Dendritic cell treated with granulocyte-macrophage colony-stimulating factor and Interleukin-4, amounts not matched to agents 40 ng/mL and 50 ng/mL, for 4 days (primary cell): ENCODE data around the gene NBPF8.
"Not testable (repeated sequence)": the region's sequence is repeated elsewhere in the genome, so short reads cannot be mapped to it uniquely, and the experiment has no call there.

Source experiments
- H3K27ac Mint-ChIP-seq: one replicate; pipeline ENCODE4 v1.8.0; 2022; ENCODE audit warnings: mild to moderate bottlenecking, mixed read lengths
- H3K27me3 Mint-ChIP-seq: one replicate; pipeline ENCODE4 v1.8.0; 2022; ENCODE audit warnings: mild to moderate bottlenecking, mixed read lengths
- H3K36me3 Mint-ChIP-seq: one replicate; pipeline ENCODE4 v1.8.0; 2022; ENCODE audit warnings: low read depth, mixed read lengths
- H3K4me1 Mint-ChIP-seq: one replicate; pipeline ENCODE4 v1.8.0; 2022; ENCODE audit warnings: low read depth, mixed read lengths
- H3K4me3 Mint-ChIP-seq: one replicate; pipeline ENCODE4 v1.8.0; 2022; ENCODE audit warnings: mild to moderate bottlenecking, moderate library complexity, mixed read lengths
- H3K9me3 Mint-ChIP-seq: one replicate; pipeline ENCODE4 v1.8.0; 2022; ENCODE audit warnings: mixed read lengths
- intact Hi-C: fragments of 100-400 bp; cut with micrococcal nuclease; formaldehyde crosslinking; loops from one replicate; pipeline ENCODE4 v1.15.0; 2022

Gene NBPF8, protein sequence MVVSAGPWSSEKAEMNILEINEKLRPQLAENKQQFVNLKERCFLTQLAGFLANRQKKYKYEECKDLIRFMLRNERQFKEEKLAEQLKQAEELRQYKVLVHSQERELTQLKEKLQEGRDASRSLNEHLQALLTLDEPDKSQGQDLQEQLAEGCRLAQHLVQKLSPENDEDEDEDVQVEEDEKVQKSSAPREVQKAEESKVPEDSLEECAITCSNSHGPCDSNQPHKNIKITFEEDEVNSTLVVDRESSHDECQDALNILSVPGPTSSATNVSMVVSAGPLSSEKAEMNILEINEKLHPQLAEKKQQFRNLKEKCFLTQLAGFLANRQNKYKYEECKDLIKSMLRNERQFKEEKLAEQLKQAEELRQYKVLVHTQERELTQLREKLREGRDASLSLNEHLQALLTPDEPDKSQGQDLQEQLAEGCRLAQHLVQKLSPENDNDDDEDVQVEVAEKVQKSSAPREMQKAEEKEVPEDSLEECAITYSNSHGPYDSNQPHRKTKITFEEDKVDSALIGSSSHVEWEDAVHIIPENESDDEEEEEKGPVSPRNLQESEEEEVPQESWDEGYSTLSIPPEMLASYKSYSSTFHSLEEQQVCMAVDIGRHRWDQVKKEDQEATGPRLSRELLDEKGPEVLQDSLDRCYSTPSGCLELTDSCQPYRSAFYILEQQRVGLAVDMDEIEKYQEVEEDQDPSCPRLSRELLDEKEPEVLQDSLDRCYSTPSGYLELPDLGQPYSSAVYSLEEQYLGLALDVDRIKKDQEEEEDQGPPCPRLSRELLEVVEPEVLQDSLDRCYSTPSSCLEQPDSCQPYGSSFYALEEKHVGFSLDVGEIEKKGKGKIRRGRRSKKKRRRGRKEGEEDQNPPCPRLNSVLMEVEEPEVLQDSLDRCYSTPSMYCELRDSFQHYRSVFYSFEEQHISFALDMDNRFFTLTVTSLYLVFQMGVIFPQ

DNA sequence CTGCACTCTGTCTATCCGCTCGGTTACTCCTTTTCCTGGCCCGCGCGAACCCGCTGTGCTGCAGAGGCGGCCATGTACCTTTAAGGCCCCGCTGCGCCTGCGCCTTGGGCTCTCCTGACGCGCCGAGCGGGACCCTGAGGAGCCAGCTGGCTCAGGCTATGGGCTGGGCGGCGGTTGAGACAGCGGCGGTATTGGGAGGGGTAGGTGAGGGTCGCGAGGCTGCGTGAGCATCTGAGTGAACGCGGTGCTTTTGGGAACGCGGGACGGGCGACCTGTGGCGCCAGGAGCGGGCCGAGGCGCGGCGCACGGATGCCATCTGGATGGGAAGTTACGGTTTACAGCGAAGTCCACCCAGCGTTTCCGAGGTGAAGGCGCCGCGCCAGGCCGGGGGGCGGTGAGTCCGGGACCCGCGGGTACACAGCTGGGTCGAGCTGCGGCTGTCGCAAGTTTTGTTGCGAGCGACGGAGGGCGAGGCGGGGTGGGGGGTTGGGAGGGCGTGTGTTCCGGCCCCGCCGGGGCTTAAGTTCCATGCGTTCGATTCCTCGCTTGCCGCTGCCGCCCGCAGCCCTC is at the start of gene NBPF8:
TSS of gene NBPF8 (plus strand) at position 125 of the 570 bp plus-strand sequence. CDS start 21,488 bp downstream, outside the sequence.
- H3K27me3 Mint-ChIP-seq, H3K36me3 Mint-ChIP-seq, H3K4me1 Mint-ChIP-seq, intact Hi-C loops, H3K9me3 Mint-ChIP-seq: not testable (repeated sequence)
- Mint-ChIP-seq H3K27ac (peak within 1 kb of the TSS; percentile 79), H3K4me3 (peak within 1 kb of the TSS; percentile 92)

DNA sequence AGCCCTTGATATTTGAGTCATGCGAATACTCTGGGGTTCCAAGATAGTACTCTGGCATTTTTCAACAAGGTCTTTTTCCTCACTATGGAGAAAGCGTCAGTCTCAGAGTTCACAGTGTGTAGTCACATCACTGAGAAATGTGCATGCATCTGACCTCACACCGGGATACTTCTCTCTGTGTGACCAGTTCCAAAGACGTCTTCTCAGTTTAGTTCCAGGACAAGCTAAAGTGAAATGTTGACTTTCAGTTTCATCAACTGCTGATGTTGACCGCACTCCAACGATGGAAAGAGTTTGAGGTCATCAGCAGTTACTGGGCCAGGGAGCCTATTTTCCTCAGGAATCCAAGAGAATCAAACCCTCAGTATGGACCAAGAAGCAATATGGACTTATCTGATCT is 47.1 kb upstream of the NBPF8 start:
- H3K36me3 Mint-ChIP-seq, H3K4me1 Mint-ChIP-seq, H3K27ac Mint-ChIP-seq, H3K9me3 Mint-ChIP-seq, intact Hi-C loops, H3K27me3 Mint-ChIP-seq, H3K4me3 Mint-ChIP-seq: not testable (repeated sequence)

DNA sequence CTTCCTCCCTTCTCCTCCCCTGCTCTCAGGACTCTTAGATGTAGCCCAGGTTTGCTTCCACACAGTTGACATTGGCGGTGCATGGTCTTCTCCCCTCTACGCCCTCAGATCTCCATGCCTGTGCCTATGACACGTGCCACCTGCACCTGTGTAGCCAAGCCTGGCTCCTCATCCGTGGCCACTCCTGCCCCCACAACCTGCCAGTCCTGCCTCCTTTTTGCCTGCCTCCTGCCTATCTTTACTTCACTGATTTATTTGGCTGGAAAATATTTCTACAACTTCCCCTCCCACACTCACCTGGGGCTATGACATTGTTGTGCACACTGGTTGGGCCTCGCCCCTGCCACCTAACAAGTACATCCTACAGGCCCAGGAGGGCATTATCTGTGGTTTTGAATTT is 28.2 kb upstream of the NBPF8 start:
- H3K27ac Mint-ChIP-seq, H3K4me1 Mint-ChIP-seq, intact Hi-C loops, H3K4me3 Mint-ChIP-seq, H3K36me3 Mint-ChIP-seq, H3K9me3 Mint-ChIP-seq, H3K27me3 Mint-ChIP-seq: not testable (repeated sequence)

DNA sequence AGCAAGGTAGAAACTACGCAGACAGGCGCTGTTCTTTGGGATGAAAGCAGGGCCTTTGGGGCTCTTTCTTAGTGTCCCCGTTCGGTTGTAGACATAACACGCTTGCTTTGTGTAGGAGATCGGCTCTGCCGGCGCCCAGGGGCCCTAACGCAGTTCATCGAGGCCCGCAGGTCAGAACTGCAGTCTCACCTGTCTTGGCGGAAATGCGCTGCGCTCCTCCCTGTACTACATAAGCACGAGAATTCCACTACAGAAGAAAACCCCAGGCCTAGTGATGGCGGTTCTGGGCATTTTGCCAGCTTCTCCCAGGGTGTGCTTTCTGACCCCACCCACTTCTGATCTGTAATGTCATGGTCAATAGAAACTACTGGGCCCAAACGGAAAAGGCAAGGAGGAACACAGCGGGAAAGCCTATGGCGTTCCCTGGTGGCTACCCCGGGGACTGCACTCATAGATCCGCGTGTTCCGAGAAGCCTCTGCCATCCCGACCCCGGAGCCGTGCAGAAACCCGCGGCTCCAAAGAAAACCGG is 26.2 kb upstream of the NBPF8 start:
- H3K9me3 Mint-ChIP-seq, H3K4me3 Mint-ChIP-seq, intact Hi-C loops, H3K27ac Mint-ChIP-seq, H3K4me1 Mint-ChIP-seq, H3K36me3 Mint-ChIP-seq, H3K27me3 Mint-ChIP-seq: not testable (repeated sequence)

DNA sequence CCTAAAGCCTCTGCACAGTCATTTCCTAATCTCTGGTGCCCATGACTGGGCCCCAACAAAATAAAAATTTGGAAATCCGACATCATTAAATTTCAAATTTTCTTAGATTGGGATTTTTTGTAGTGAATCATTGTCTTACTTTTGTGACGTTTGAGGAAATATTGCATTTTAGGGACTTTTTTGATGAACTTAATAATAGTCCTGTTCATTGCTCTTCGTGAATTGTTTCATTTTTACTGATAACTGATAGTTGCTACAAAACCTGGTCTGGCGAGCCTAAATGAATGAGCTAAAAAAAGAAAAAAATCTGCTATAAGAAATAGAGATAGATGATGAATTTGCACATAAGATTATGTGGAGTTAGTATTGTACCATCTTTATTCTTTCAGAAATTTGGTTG is 23.5 kb upstream of the NBPF8 start:
- intact Hi-C loops, H3K27ac Mint-ChIP-seq, H3K27me3 Mint-ChIP-seq, H3K36me3 Mint-ChIP-seq, H3K9me3 Mint-ChIP-seq, H3K4me3 Mint-ChIP-seq, H3K4me1 Mint-ChIP-seq: not testable (repeated sequence)

DNA sequence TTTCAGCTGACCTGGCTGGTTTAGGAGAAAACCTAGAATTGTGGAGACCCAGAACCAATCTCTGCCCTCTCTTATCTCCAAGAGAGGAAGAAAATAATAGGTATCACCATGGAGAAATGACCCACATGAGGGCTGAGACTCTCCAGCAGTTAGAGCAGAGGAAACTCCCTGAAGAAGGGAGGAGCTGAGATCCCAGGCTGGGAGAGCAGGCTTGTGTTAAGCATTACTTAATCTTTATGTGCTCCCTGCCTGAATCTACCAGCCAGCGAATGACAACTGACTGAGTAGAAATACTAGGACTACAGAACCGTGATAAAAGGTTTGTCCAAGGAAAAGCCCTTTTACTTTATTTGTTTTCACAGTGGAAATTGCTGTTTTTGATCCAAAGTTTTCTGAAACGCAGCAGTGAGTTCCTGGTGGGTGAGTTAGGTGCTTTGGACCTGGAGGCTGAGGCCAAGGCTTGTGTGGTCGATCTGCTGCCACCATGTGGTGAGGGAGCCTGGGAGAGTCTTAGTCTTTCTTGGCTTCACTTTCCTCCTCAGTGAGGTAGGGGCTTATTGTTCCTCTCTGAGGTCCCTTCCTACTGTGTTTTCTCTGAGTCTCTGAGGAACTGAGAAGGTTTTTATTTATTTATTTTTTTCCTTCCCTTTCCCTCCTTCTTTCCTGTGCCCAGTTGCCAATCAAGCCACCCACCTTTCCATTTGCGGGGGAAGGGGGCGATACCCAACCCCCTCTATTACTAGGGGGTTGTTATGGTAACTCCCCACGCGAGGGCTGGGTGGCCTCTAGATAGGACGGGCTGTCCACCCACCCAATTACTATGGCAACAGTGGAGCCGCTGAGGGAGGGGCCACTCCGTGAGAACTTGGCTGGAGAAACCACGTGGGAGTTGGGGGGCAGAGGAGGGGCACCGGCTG is 21.3 kb upstream of the NBPF8 start:
- H3K36me3 Mint-ChIP-seq, H3K4me3 Mint-ChIP-seq, intact Hi-C loops, H3K27ac Mint-ChIP-seq, H3K9me3 Mint-ChIP-seq, H3K27me3 Mint-ChIP-seq, H3K4me1 Mint-ChIP-seq: not testable (repeated sequence)

DNA sequence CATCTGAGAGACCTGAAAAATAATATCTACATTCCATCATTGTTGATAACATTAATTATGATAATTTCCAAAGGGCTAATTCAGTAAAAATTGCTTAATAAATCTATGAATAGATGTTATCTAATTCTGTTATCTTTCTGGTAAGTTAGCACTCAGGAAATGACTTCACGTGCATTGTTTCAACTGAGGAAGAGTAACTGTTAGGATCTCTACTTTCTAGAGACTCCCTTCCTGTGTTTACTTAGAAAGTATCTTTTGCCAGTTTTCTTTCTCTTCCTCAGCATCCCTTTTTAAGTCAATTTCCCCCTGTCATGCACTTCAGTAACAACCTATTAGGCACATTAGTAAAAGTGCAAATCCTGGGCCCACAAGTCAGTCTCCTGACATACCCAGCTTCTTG is 9.5 kb upstream of the NBPF8 start:
- H3K27ac Mint-ChIP-seq, H3K4me1 Mint-ChIP-seq, H3K9me3 Mint-ChIP-seq, H3K36me3 Mint-ChIP-seq, H3K27me3 Mint-ChIP-seq, H3K4me3 Mint-ChIP-seq, intact Hi-C loops: not testable (repeated sequence)

DNA sequence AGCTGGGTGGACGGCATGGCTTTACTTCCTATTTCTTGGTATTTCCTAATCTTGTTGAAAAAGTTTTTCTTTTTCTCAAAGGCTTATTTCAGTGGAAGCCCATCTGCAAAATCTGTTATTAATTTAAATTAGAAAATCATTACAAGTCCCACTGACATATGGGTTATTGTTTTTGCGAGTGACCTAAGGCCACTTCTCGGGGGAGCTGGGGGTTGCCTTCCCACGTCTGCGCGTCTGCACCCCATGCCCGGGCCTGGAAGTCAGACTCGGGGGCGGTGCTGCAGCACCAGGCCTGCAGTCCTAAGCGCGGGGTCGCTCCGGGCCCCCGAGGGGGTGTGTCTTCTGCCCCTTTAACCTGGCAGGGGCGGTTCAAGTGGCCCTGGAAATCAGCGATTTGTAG is 384 bp upstream of the NBPF8 start:
- H3K9me3 Mint-ChIP-seq, H3K4me1 Mint-ChIP-seq, H3K27me3 Mint-ChIP-seq, intact Hi-C loops, H3K36me3 Mint-ChIP-seq, H3K27ac Mint-ChIP-seq, H3K4me3 Mint-ChIP-seq: not testable (repeated sequence)

DNA sequence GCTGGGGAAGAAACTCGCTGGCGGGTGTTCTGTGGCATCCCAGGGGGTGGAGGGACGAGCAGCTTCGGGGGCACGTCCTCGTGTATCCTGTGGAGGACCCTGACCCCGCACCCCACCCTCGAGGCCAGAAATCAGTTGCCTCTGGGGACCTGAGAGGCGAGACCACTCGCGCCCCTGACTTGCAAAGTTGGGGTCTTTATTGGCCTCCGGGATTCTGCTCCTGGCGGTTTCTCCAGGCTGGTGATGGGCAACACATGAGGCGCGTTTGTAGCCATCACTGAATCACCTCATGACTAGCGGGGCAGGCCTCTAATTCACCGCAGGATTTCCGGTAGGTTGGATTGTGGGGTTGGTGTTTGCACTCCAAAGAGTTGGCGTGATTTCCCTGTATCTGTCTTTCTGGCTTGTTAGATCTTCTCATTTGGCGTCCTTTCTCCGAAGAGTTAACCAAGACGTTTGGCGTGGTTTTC is 692 bp downstream of the NBPF8 start:
- H3K9me3 Mint-ChIP-seq, H3K4me1 Mint-ChIP-seq, H3K36me3 Mint-ChIP-seq, intact Hi-C loops, H3K27me3 Mint-ChIP-seq: not testable (repeated sequence)
- peak overlapping the region; percentile 92 for H3K4me3 Mint-ChIP-seq
- H3K27ac Mint-ChIP-seq = peak overlapping the region; percentile 79

DNA sequence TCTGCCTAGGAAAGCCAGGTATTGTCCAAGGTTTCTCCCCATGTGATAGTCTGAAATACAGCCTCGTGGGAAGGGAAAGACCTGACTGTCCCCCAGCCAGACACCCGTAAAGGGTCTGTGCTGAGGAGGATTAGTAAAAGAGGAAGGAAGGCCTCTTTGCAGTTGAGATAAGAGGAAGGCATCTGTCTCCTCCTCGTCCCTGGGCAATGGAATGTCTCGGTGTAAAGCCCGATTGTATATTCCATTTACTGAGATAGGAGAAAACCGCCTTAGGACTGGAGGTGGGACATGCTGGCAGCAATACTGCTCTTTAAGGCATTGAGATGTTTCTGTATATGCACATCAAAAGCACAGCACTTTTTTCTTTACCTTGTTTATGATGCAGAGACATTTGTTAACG is 10.2 kb downstream of the NBPF8 start:
- H3K4me3 Mint-ChIP-seq, H3K27me3 Mint-ChIP-seq, H3K4me1 Mint-ChIP-seq, H3K27ac Mint-ChIP-seq, H3K9me3 Mint-ChIP-seq, intact Hi-C loops: not testable (repeated sequence)
- peaks cover 13% of the 10 kb centered on the region for H3K36me3 Mint-ChIP-seq

DNA sequence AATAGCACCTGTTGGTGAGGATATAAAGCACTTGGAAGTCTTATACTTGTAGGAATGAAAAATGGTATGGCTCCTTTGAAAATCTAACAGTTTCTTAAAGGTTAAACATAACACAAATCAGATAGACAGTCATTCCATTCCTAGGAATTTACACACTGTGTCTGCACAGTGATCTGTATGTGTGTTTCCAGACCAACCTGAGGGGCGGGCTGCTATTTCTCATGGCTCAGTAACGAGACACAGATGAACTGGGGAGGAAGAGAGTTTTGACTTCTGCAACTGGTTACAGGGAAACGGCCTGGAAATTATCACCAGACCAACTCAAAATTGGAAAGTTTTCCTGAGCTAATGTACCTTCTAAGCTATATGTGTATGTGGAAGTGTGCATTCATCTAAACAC is 16.8 kb downstream of the NBPF8 start:
- H3K4me3 Mint-ChIP-seq, H3K27ac Mint-ChIP-seq, H3K4me1 Mint-ChIP-seq, intact Hi-C loops, H3K9me3 Mint-ChIP-seq, H3K27me3 Mint-ChIP-seq, H3K36me3 Mint-ChIP-seq: not testable (repeated sequence)

DNA sequence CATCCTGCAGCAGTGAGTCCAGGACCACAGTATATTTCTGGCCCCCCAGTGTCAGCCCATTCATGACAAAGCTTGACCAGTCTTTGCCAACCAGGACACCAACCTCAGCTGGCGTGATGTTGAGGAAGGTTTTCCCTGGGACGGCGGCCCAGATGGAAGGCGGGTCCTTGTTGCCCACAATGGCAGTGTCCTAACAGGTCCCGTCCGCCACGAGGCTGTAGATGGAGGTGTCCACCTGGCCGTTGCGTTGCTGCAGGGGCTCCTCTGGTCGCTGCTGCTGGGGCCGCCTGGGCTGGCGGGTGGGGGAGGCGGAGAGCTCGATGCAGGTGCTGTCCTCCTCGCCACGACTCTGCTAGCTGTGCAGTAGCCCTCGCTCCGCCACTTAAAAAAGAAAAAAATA is 19.0 kb downstream of the NBPF8 start:
- H3K9me3 Mint-ChIP-seq, H3K27me3 Mint-ChIP-seq, H3K27ac Mint-ChIP-seq, H3K4me1 Mint-ChIP-seq, H3K4me3 Mint-ChIP-seq, H3K36me3 Mint-ChIP-seq, intact Hi-C loops: not testable (repeated sequence)

DNA sequence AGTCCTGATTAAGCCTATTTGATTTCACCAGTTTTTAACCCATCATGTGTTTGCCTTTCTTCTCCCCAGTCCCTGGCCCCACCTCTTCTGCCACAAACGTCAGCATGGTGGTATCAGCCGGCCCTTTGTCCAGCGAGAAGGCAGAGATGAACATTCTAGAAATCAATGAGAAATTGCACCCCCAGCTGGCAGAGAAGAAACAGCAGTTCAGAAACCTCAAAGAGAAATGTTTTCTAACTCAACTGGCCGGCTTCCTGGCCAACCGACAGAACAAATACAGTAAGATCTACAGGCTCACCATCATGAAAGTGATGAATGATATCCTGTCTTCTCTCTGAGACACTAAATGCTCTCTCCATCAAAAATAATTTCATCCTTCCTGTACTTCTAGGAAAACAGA is 34.3 kb downstream of the NBPF8 start:
- H3K36me3 Mint-ChIP-seq, intact Hi-C loops, H3K4me1 Mint-ChIP-seq, H3K27me3 Mint-ChIP-seq, H3K9me3 Mint-ChIP-seq, H3K27ac Mint-ChIP-seq, H3K4me3 Mint-ChIP-seq: not testable (repeated sequence)
